Spinal cord (tissue), 10 donors: Measurements from ENCODE around the gene TCF4. TPM values are rescaled to one million over a fixed set of nuclear protein-coding genes. Genes with fewer than 3 reads are reported as not detected.

ENCODE experiments used
- DNase-seq, 6 donors: peaks; one replicate each; pipeline versions ENCODE4 v3.0.0 to v3.0.0-alpha.2; 2013 to 2015; ENCODE audit warnings: low spot score in 6 of 6, low read depth in 4 of 6
- H3K27ac ChIP-seq: one replicate; pipeline ENCODE4 v1.5.1; 2013; ENCODE audit warnings: low read depth, low read length, control low read depth
- H3K27me3 ChIP-seq: one replicate; pipeline ENCODE4 v1.6.1; 2013; ENCODE audit warnings: low read length; ENCODE audit not compliant: control insufficient read depth, insufficient read depth
- H3K36me3 ChIP-seq: one replicate; pipeline ENCODE4 v1.6.1; 2013; ENCODE audit warnings: low read length; ENCODE audit not compliant: control insufficient read depth, insufficient read depth
- H3K4me1 ChIP-seq: one replicate; pipeline ENCODE4 v1.6.1; 2013; ENCODE audit warnings: low read length; ENCODE audit not compliant: control insufficient read depth, insufficient read depth
- H3K4me3 ChIP-seq: one replicate; pipeline ENCODE4 v1.5.1; 2013; ENCODE audit warnings: low read depth, low read length, control low read depth
- H3K9me3 ChIP-seq: one replicate; pipeline ENCODE4 v1.6.1; 2013; ENCODE audit warnings: low read length; ENCODE audit not compliant: control insufficient read depth, insufficient read depth
- WGBS: methylation state at CpG from one replicate; pipeline ENCODE4 v1.1.5; 2013; ENCODE audit warnings: missing lambda C conversion rate; ENCODE audit not compliant: insufficient coverage; 5-methylcytosine and 5-hydroxymethylcytosine counted together
- polyA plus RNA-seq, 2 donors: library from polyadenylated mRNA; unstranded; fragments of 120-200 nt; gene quantifications; one replicate each; pipeline ENCODE4 v1.2.1, GENCODE V29; 2013; ENCODE audit not compliant: insufficient read length in 2 of 2
- total RNA-seq, 2 donors: library from RNA; depleted of rRNA in 1 of 2; stranded (reverse); fragments of 120-200 nt in 1 of 2; fragments of >200 nt in 1 of 2; gene quantifications; one replicate each; pipeline versions ENCODE4 v1.2.3 to v1.2.4, GENCODE V29; 2013 to 2014
- donor health status: healthy.

TCF4 gene
- total and polyA plus RNA-seq, 4 donors = 57.1 to 234 (median 138) TPM

- H3K9me3 ChIP-seq = no peaks in the 10 kb centered on the region
- peak in 1 of 6 donors; percentile 30 for DNase-seq
- no peaks in the 10 kb centered on the region for H3K27me3 ChIP-seq
- H3K4me3 ChIP-seq = no peak overlapping the region
- no CpG with 5 or more reads among the region's 5 CpGs for WGBS
- no peaks in the 10 kb centered on the region for H3K36me3 ChIP-seq
- peaks cover 3% of the 10 kb centered on the region for H3K4me1 ChIP-seq
- peak overlapping the region; percentile 90 for H3K27ac ChIP-seq
Measured at GRCh38 chr18:55404136-55404830, 183.7 kb downstream of the TCF4 start.

DNA sequence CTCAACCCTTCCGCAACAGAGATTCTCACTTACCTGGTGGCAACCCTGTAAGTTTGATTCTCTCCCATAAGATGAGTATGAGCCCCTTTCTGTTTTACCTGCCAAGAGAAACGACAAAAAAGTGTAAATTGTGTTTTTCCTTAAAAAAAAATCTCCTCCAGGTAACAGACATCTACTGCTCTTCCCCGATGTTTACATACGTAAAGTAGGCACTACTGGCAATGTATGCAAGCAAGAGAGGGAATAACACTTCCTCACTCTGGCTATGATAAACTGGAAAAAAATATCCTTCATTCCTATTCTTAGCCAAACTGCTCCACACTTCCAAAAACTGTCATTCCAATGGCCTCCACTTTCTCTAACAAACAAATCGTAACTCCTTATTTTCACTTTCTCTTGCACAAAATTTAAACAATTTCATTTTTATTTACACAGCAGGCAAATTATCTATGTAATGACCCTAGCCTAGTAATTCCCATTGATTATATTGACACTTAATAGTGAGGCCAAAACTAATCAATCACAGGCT, 184.5 kb downstream of the TCF4 start:
- Histone ChIP-seq H3K27ac (peak overlapping the region; percentile 90), H3K4me1 (peaks cover 3% of the 10 kb centered on the region), H3K27me3 (no peaks in the 10 kb centered on the region), H3K9me3 (no peaks in the 10 kb centered on the region), H3K4me3 (no peak overlapping the region), H3K36me3 (no peaks in the 10 kb centered on the region)
- WGBS = no CpG with 5 or more reads among the region's 5 CpGs
- DNase-seq = peak in 1 of 6 donors; percentile 70

- Histone ChIP-seq H3K4me1 (peaks cover 3% of the 10 kb centered on the region), H3K4me3 (peak overlapping the region; percentile 19)
- no CpG with 5 or more reads among the region's 10 CpGs for WGBS
Measured at GRCh38 chr18:55402731-55403405, 185.1 kb downstream of the TCF4 start.

GRCh38 chr18:55401638-55402191, 186.3 kb downstream of the TCF4 start:
- Histone ChIP-seq H3K4me1 (peaks cover 3% of the 10 kb centered on the region), H3K4me3 (peak overlapping the region; percentile 28)
- DNase-seq = peak in 2 of 6 donors; percentile 74 to 86

More at GRCh38 chr18:55402731-55403405, 185.1 kb downstream of the TCF4 start:
- Histone ChIP-seq H3K27me3 (no peaks in the 10 kb centered on the region), H3K36me3 (no peaks in the 10 kb centered on the region), H3K27ac (peak overlapping the region; percentile 90), H3K9me3 (no peaks in the 10 kb centered on the region)
- peak in 1 of 6 donors; percentile 81 for DNase-seq

GRCh38 chr18:55400590-55401541, 187.1 kb downstream of the TCF4 start:
- no peaks in the 10 kb centered on the region for H3K27me3 ChIP-seq
- no peaks in the 10 kb centered on the region for H3K36me3 ChIP-seq
- WGBS = 46% methylated on average over 5 of the region's 12 CpGs
- H3K27ac ChIP-seq = peak overlapping the region; percentile 90
- peaks cover 3% of the 10 kb centered on the region for H3K4me1 ChIP-seq
- DNase-seq = peak in 2 of 6 donors; percentile 60 to 75
- H3K4me3 ChIP-seq = peak overlapping the region; percentile 28
- no peaks in the 10 kb centered on the region for H3K9me3 ChIP-seq

More at GRCh38 chr18:55401638-55402191, 186.3 kb downstream of the TCF4 start:
- Histone ChIP-seq H3K27me3 (no peaks in the 10 kb centered on the region), H3K9me3 (no peaks in the 10 kb centered on the region), H3K27ac (peak overlapping the region; percentile 90), H3K36me3 (no peaks in the 10 kb centered on the region)
- 16% methylated on average over 8 of the region's 12 CpGs for WGBS

DNA sequence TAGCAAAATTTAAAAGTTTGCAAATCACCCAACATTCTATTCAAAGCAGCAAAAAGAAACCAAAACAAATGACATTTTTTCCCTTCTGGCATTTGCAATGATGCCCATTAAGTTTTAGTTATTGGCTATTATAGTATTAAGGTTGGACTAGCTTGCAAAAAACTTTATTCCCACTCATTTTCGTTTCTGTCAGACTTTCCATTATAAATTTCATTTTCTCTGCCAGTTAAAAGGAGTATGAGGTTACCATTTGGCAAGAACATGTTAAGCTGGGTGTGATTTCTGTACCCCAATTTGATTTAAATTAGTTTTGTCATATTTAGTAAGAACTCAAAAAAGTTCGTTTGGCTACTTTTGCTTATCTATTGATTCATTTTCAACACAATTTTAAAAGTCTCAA, 187.9 kb downstream of the TCF4 start:
- no peak overlapping the region for H3K4me3 ChIP-seq
- peak overlapping the region; percentile 10 for H3K27ac ChIP-seq
- peaks cover 3% of the 10 kb centered on the region for H3K4me1 ChIP-seq

DNA sequence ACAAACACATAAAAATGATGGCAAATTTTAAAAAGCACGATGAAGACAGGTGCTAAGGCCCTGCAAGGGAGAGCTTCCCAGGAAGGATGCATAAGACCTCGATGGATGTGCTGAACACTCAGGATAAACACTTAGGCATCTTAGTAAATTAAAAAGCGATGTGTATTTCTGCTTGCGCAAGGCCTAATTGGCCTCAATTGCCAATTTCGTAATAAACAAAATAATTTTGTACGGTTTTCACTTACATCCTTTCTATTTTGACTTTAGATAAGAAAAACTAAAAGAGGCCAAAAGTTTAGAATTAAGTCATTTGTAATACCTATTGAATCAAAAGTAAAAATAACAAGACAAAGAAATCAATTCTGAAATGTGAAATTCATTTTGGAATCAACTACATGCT, 189.1 kb downstream of the TCF4 start:
- H3K27ac ChIP-seq = peak overlapping the region; percentile 19
- H3K4me3 ChIP-seq = no peak overlapping the region
- WGBS = 94% methylated on average over 2 of the region's 6 CpGs
- no peaks in the 10 kb centered on the region for H3K36me3 ChIP-seq
- peaks cover 3% of the 10 kb centered on the region for H3K4me1 ChIP-seq
- H3K9me3 ChIP-seq = no peaks in the 10 kb centered on the region
- DNase-seq = no peak
- no peaks in the 10 kb centered on the region for H3K27me3 ChIP-seq

More for the DNA sequence above, 187.9 kb downstream of the TCF4 start:
- Histone ChIP-seq H3K9me3 (no peaks in the 10 kb centered on the region), H3K27me3 (no peaks in the 10 kb centered on the region), H3K36me3 (no peaks in the 10 kb centered on the region)
- WGBS = no CpG with 5 or more reads among the region's 2 CpGs
- no peak for DNase-seq

GRCh38 chr18:55396979-55397378, 191.0 kb downstream of the TCF4 start:
- no peak for DNase-seq
- Histone ChIP-seq H3K27ac (no peak overlapping the region), H3K9me3 (no peaks in the 10 kb centered on the region), H3K4me1 (no peaks in the 10 kb centered on the region), H3K4me3 (no peak overlapping the region), H3K36me3 (no peaks in the 10 kb centered on the region), H3K27me3 (no peaks in the 10 kb centered on the region)
- WGBS = no CpG with 5 or more reads among the region's 2 CpGs
